ENCODE results near the gene DPEP2NB.
"Not testable (repeated sequence)": the region's sequence is repeated elsewhere in the genome, so short reads cannot be mapped to it uniquely, and the experiment has no call there.

The DPEP2NB gene

GRCh38 chr16:68015681-68016080 is at the start of gene DPEP2NB:
Gene DPEP2NB, minus strand, starts transcription at chr16:68015911. Its CDS starts 141 bp downstream, at chr16:68015770.
- no peak for DNase-seq

GRCh38 chr16:68064791-68065365 is 49.2 kb upstream of the DPEP2NB start:
- peak; percentile 49 for DNase-seq

DNA sequence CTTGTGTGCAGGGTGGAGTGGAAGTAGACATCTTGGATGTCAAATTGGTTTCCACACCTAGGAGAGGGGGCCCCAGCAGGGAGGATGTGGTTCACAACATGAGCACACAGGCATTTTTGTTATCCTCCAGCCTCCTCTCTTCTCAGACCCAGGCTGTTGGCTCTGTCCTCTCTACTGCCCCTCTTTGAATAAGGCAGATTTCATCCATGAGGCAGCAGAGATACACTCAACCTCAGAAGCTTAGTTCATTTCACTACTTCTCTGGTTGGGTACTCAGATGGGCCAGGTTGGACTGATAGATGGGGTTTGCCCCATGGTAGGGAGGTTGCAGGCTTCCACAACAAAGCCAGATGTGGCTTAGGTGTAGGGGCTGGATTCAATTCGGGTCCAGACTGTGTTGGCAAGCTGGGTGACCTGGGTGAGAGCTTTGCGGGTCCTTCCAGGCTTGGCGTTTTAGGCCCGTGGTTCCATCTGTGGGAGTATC is 47.2 kb upstream of the DPEP2NB start:
- no peak for DNase-seq

DNA sequence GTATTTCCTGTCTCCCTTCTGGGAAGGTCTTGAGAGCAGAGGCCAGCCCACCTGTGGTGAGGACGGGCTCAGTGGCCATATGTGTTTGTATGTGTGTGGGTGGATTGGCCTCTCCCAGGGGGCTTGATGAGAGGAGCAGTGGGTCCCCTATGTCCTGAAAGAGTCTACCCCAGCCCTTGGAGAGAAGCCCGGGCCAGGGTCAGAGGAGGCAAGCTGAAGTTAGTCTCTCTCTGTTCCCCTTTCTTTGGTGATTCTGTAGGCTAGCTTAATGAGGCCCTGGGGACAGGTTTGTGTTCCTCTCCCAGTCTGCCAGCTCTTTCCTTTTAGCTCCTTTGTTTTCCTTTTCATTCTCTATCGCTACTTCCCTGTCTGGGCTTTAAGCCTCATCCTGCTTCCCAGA is 45.7 kb upstream of the DPEP2NB start:
- no peak for DNase-seq

DNA sequence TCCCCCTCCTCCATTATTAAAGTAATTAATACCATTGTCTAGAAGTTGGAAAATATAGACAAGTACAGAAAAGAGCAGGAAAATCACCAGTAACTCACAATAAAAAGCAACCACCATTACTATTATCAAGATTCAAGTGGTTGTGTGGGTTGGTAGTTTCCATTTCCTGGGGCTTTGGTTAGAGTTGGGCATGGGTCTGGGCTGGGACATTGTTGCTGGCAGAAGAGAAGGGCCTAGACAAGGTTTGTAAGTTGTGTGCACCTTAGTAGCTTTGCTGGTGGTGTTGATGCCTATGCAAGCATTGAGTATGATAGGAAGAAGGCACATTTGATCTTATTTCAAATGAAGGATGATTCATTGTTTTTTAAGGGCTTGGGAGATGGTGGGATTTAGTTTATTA is 44.1 kb upstream of the DPEP2NB start:
- no peak for DNase-seq

DNA sequence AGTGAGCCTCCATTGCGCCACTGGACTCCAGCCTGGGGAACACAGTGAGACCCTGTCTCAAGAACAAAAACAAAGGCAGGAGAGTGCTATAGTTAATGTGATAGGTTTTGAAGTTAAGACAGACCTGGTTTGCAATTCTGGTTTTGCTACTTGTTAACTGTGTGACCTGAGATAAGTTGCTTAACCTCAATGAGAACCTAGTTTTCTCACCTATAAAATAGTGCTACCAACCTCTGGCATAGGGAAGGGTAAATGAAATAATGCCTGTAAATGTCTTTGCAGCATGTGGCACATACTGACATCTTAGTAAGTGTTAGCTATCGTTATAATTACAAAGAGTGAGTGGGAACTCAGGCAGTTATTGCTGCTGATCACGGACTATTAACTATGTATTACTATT is 39.7 kb upstream of the DPEP2NB start:
- no peak for DNase-seq

DNA sequence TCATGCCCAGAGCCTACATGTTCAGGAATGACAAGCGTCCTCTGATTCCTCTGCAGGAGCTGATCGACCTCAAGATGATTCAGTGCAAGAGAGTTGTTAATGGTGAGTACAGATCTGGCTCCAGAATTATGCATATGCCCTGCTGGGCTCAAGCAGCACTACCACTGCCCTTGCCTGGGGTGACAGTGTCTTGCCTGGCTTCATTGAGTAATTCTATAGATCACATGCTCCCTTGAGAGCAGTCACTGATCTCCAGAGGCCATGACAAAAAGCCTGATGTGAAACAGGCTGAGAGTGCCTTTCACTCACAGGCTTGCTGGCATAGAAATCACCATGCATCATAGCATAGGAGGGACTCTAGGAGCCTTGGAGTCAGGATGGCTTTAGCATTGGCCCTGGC is 33.7 kb upstream of the DPEP2NB start:
- DNase-seq = no peak

DNA sequence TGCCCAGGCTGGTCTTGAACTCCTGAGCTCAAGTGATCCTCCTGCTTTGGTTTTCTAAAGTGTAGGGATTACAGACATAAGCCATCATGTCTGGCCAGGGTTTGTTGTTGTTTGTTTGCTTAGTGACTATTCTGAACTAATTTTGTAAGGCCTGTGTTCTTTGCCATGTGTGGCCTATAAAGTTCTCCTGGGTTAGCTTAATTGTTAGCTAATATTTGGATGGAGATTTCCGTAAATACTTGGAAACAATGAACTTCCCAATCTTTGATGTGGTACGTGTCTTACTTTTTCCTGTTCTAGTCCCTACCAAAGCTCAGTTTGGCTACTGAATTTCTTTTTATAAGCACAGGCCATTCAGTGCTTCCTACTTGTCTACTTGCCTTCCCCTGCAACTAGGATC is 32.3 kb upstream of the DPEP2NB start:
- no peak for DNase-seq

DNA sequence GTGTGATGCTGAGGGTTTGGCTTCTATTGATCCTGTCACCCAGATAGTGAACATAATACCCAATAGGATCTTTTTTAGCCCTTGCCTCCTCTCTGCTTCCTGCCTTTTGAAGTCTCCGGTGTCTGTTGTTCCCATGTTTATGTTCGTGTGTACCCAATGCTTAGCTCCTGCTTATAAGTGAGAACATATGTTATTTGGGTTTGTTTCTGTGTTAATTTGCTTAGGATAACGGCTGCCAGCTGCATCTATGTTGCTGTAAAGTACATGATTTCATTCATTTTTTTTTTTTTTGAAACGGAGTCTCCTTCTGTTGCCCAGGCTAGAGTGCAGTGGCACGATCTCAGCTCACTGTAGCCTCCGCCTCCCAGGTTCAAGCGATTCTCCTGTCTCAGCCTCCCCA is 30.4 kb upstream of the DPEP2NB start:
- no peak for DNase-seq

DNA sequence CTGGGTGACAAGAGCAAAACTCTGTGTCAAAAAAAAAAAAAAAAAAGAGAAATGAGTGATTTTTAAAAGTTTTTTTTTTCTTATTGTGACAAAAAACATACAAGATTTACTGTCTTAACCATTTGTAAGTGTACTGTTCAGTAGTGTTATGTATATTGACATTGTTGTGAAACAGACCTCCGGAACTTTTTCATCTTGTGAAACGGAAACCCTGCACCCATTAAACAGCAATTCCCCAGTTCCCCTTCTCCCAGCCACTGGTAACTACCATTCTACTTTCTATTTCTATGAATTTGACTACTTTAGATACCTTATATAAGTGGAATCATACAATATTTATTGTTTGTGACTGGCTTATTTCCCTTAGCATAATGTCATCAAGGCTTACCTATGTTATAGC is 26.1 kb upstream of the DPEP2NB start:
- no peak for DNase-seq

DNA sequence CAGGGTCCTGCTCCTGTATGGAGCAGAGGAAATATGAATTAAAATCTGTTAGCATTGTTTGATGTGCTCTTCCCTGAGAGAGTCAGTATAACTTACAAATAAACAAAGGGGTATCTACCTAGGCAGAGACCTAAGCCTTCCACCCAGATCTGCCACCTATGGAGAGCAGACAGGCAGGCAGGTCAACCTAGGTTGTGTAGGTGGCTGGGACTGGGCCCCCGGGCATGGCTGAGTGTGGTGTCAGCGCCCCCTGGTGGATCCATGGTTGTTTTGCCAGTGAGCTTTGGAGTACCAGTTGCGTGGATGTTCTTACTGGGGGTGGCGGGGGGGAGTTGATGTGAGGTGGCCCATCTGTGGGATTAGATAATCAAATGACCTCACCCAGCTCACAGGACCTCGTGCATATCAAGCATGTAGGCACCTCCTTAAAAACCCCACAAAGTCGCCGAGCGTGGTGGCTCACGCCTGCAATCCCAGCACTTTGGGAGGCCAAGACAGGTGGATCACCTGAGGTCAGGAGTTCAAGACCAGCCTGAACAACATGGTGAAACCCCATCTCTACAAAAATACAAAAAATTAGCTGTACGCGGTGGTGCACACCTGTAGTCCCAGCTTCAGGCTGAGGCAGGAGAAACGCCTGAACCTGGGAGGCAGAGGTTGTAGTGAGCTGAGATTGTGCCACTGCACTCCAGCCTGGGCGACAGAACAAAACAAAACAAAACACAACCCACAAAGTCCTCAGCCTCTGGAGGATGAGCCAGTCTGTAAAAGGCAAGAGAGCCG is 25.0 kb upstream of the DPEP2NB start:
- peak; percentile 68 for DNase-seq

DNA sequence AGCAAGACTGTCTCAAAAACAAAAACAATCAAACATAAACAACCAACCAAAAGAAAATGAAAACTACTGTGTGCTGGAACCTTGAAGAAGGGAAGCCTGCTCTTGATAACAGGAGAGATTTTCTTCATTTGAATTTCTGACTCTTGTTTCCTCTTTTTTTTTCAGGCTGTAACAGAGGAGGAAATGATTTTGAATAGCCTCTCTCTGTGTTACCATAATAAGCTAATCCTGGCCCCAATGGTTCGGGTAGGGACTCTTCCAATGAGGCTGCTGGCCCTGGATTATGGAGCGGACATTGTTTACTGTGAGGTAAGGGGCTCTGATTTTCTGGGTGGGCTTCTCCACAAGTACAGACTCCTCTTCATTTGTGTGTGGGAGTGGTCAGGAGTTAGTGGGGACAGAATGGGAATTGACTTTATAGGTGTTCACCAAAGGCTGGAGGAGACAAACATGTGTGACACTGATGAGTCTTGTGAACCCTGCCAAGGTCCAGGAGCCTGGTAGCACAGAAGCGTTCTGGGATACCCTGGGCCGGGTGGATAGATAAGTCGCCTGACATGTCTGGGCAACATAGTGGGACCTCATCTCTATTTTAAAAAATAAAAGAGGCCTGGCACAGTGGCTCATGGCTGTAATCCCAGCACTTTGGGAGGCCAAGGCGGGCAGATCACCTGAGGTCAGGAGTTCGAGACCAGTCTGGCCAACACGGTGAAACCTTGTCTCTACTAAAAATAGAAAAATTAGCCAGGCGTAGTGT is 22.3 kb upstream of the DPEP2NB start:
- DNase-seq = no peak

DNA sequence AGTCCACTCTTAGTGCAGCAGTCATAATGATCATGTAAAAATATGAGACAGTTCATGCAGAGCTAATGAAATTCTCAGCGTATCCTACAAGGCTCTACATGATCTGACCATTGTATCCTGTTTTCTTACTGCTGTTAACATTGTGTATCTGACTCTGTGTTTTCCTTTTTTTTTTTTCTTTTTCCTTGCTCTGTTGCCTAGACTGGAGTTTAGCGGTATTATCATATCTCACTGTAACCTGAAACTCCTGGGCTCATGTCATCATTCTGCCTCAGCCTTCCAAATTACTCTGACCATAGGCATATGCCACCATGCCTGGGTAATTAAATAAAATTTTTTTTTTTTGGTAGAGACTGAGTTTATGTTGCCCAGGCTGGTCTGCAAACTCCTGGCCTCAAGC is 19.5 kb upstream of the DPEP2NB start:
- no peak for DNase-seq

- no peak for DNase-seq
Observed at GRCh38 chr16:68033101-68033500, 17.4 kb upstream of the DPEP2NB start.

DNA sequence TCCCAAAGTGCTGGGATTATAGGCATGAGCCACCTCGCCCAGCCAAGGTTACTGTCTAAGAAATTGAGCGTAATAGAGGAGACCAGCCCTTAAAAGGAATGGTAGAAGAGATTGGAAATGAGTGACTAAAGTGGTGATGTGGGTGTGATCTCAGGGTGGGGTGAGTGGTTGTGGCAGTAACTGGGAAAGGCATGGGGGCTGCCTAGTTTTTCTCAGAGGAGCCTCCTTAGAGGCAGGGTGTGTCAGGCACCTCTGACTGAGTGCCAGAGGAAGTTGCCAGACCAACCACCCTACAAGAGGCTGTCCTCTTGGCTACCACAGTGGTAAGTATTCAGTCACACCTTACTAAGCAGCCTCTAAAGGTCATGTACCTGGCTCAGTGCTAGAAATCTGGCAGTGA is 16.2 kb upstream of the DPEP2NB start:
- DNase-seq = no peak

- not testable (repeated sequence) for DNase-seq
Observed at GRCh38 chr16:68030108-68030507, 14.4 kb upstream of the DPEP2NB start.

DNA sequence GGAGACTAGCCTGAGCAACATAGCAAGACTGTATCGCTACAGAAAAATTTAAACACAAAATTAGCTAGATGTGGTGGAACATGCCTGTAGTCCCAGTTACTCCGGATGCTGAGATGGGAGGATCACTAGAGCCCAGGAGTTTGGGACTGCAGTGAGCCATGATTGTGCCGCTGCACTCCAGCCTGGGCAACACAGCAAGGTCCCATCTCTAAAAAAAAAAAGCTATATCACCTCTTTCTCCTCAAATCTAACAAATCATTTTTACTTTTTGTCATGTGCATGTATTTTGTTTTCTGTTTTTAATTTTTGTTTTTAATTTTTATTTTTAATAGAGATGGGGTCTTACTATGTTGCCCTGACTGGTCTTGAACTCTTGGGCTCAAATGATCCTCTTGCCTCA is 13.3 kb upstream of the DPEP2NB start:
- no peak for DNase-seq

DNA sequence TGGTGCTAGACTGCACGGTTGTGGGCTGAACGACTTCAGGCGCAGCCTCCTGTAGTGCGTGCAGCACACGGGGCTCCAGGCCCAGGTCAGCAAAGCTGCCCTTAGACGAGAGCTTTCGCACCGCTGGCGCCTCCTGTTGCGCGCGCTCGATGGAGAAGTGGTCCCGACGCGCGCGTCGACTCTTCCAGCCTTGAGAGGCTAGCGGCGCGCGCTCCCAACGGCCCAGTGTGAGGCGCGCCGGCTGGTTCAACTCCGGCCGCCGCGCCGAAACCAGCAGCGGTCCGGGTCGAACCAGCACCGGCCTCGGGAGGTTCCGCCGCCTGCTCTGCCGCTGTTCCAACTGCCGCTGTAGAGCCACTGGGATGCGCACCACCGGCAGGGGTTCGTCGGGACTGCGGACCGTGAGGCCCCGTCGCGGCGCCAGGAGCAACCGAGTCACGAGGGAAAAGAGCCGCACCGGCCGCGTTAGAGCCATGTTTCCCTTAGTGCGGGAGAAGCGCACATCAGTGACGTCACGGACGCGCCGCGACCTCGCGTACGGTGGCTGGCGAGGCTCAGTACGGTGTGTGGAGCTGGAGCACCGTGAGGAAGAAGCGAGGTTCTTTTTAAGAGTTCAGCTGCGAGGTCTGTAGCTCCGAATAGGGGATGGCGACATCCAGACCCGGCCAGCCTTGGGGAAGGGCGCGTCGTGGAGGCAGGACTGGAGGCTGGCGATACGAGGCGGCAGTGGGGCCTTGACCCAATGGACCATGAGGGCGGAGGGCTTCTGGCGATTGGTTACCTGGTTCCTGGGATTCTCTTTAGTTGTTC is 7.2 kb upstream of the DPEP2NB start, which contains the start of the genes DDX28 and DUS2:
TSS of gene DDX28 (minus strand) at position 505 of the 810 bp plus-strand sequence. CDS start at position 475, 30 bp downstream.
TSS of gene DUS2 (plus strand) at position 557 of the 810 bp plus-strand sequence. CDS start 14,740 bp downstream, outside the sequence.
- peak; percentile 99 for DNase-seq

GRCh38 chr16:68022278-68022727 is 6.6 kb upstream of the DPEP2NB start:
- no peak for DNase-seq

GRCh38 chr16:68021490-68021889 is 5.8 kb upstream of the DPEP2NB start:
- DNase-seq = no peak

GRCh38 chr16:68019167-68019680 is 3.5 kb upstream of the DPEP2NB start:
- DNase-seq = no peak

DNA sequence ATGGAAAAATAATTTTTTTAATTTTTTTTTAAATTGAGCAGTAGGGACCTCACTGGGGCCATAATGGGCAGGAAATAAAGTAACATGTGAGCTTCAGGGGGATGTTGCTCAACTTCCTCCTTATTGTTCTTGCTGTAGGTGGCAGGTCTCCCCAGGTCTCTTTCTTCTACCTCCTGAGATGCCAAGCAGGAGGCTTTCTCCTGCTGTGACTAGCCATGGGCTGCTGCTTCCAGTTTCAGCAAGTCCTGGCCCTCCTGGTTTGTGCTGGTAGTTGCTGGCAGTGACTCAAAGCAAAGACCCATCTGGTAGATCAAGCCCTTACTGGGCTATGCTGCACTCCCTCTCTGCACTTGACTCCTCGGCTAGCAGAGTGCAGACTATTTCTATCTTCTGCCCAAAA is 2.3 kb downstream of the DPEP2NB start:
- no peak for DNase-seq

All from retina (tissue), 1 donor.